Stimulated activated CD4-positive, alpha-beta T cell treated with anti-CD3 and anti-CD28 coated beads, Interleukin-4, amount 100 ng/mL, for 4 hours (primary cell): ENCODE measurements around the gene C16orf87.
"Not testable (repeated sequence)": the region's sequence is repeated elsewhere in the genome, so short reads cannot be mapped to it uniquely, and the experiment has no call there.

Experiments used
- DNase-seq, 2 experiments: peaks; one replicate each; pipeline ENCODE4 v3.0.0-alpha.2; 2020

Gene C16orf87

DNA sequence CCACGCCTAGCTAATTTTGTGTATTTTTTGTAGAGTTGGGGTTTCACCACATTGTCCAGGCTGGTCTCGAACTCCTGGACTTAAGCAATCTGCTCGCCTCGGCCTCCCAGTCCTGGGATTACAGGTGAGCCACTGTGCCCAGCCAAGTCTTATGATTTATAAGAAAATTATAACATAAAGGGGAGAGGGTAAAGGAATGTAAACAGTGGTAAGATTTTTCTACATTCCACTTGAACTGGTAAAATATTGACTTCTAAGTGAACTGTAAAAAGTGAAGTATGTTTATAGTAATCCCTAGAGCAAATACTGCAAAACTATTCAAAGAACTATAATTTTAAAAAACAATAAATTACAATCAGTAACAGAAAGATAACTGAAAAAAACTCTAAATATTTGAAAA lies 33.5 kb downstream of the C16orf87 start:
- no peak for DNase-seq

- DNase-seq, result no peak
These were observed 34.2 kb downstream of the C16orf87 start for GRCh38 chr16:46796764-46797269.

DNA sequence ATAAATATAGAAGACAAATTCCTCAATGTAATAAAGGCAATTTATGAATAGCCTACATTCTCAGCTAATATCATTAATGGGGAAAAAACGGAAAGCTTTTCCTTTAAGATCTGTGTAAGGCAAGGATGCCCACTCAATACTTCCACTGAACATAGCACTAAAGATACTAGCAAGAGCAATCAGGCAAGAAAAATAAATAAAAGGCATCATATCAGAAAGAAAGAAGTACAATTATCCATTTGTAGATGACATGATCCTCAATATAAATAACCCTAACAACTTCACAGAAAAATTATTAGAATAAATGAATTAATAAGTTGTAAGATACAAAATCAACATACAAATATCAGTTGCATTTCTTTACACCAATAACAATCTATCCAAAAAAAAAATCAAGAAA lies 37.1 kb downstream of the C16orf87 start:
- no peak for DNase-seq

DNA sequence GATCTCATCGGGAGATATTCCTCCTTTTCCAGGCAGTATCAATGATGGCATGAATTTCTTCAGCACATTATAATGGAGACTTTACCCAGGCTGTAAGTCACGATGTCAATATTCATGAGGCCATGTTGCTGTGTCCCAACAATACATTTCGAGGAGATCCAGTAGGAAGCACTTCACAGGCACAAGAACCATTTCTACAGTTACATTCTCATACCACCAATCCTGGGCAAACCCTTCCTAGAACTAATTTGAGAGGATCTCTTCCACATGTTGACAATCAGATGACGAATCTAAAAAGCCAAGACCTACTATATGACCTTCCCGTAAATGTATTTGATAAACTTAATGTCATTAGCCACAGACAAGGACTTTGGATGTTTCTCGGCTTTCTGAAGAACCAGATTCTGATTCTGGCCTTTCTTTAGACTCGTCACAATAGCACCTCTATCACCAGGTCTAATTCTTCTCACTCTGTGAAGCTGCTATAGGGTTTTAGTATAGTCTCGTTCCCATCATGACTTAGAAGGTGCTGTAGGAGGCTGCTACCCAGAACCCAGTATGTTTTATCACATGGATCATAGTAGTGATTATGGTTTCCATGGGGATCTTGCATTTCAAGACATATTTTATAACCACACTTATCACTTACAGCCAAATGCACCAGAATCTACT lies 40.2 kb downstream of the C16orf87 start:
- no peak for DNase-seq

GRCh38 chr16:46789499-46790414 lies 41.2 kb downstream of the C16orf87 start:
- DNase-seq, result peak; percentile 72 to 78

GRCh38 chr16:46788891-46789474 lies 42.0 kb downstream of the C16orf87 start:
- no peak for DNase-seq

DNA sequence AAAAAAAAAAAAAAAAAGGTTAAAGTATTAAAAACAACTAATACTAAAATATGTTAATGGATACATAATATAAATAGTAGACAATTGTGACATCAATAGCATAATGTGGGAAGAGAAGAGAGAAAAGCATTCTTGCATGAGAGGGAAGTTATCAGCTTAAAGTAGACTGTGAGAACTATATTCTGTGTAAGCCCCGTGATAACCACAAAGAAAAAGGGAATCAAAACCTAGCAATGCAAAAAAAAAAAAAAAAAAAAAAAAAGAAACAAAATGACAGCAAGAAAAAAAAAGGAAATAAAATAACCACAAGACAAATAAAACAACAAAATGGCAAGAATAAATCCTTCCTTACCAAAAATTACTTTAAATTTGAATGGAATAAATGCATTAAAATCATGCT lies 43.1 kb downstream of the C16orf87 start:
- DNase-seq, result no peak

DNA sequence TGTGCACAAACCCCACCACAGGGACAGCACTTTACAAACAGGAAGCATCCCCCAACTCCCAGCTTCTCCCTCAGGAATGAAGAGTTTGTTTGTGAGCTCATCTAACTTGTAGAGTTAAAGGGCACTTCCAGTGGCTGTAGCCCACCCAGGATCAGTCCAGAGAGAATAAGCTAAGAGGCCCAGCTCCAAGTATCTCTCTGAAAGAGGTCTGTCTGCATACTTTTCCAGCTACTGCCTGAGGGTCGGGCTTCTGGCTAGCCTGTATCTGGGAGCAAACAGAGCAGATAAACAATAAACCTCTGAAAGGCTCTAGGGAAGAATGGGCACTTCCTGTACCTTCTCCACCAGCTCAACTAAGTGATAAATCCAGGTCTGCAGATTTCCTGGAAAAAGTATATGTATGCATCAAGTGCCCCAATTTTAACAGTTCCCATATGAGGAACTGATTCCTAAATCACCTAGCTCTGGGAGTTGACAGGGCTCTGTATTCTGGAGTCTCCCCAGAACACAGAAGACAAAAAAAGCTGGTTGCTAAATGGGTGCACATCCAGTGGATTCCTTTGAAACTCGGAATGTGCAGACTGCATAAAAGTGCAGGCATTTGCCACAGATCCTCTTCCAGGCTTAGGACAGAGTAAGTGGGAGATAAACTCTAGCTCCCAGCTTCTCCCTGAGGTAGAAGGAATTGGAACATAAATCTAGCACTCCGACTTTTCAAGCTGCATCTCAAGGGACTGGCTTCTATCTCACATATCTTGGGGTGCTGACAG lies 45.7 kb downstream of the C16orf87 start:
- no peak for DNase-seq

GRCh38 chr16:46784569-46784968 lies 46.4 kb downstream of the C16orf87 start:
- not testable (repeated sequence) for DNase-seq

GRCh38 chr16:46783800-46784199 lies 47.2 kb downstream of the C16orf87 start:
- DNase-seq, result no peak

- no peak for DNase-seq
These were observed 48.7 kb downstream of the C16orf87 start for GRCh38 chr16:46782320-46782719.

DNA sequence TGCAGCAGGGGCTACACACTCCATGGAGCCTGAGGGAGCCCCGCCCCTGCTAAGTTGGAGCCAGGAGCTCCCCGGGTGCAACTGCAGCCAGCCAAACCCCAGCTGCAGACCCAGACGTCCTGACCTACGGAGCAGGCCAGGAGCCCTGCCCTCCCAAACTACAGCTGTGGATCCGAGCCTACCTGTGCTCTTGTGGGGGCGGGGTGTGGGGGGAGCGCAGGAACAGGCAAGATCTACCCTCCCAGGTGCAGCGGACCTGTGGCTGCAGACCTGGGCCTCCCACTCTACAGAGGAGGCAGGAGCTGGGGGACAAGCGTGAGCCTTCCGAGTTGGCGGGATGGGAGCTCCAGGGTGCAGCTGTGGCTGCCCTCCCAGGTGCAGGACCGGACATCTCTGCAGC lies 53.2 kb downstream of the C16orf87 start:
- no peak for DNase-seq

DNA sequence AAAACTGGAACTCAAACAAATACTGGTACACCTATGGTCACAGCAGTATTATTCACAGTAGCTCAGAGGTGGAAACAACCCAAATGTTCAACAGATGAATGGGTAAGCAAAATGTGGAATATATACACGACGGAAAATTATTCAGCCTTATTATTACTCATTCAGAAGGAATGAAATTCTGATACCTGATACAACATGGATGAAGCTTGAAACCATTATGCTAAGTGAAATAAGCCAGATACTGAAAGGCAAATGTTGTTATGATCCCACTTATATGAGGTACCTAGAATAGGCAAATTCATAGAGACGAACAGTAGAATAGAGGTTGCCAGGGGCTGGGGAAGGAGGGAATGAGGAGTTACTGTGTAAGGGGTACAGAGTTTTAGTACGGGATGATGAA lies 55.8 kb downstream of the C16orf87 start:
- DNase-seq, result no peak

GRCh38 chr16:46774743-46775177 lies 56.2 kb downstream of the C16orf87 start:
- no peak for DNase-seq

- no peak for DNase-seq
These were observed 58.5 kb downstream of the C16orf87 start for GRCh38 chr16:46772463-46772862.

- no peak for DNase-seq
These were observed 62.2 kb downstream of the C16orf87 start for GRCh38 chr16:46768809-46769208.

GRCh38 chr16:46765050-46765449 lies 65.9 kb downstream of the C16orf87 start:
- DNase-seq, result no peak

DNA sequence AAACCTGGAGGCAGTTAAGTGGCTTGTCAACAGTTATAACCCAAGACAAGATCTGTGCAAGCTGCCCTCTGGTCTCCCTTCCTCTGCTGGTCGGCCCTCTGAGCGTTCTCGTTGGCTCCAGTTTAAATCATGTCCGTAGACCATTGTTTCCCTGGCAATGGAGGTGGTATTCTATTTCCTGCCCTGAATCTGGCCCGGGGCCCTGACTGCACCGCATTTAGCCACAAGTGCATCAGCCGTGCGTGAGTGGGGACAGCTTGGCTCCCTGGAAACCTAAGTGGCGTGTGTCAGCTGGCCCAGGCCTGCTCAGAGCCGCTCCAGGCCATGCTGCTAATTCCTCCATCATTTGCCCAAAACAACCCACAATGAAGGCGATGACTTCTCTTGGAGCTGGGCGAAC lies 67.8 kb downstream of the C16orf87 start:
- no peak for DNase-seq

- DNase-seq, result no peak
These were observed 68.4 kb downstream of the C16orf87 start for GRCh38 chr16:46762583-46762982.

- no peak for DNase-seq
These were observed 71.7 kb downstream of the C16orf87 start for GRCh38 chr16:46759309-46759708.

GRCh38 chr16:46757339-46758050 lies 73.5 kb downstream of the C16orf87 start:
- DNase-seq, result no peak

DNA sequence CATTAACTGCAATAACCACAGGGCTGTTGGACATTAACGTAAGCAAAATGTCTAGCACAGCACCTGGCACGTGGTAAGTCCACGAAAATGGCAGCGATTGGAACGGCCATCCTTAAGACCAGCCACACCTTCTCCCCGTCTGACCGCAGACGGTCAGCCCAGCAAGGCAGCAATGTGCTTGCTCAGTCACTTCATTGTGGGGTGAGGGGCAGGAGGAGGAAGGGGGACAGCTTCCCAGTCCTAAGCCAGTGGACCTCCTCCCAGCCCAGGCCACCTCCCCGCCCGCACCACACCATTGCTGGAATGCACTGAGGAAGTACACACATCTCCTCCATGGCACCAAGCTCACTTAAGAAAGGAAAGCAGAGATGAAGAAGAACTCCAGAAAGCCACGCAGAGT lies 74.2 kb downstream of the C16orf87 start:
- no peak for DNase-seq
